Measurements from ENCODE around the gene FXYD3.
A peak's percentile ranks its signal among the peaks of the same experiment; 100 is the strongest.

The FXYD3 gene

GRCh38 chr19:35068941-35069634 is 46.5 kb upstream of the FXYD3 start:
- Histone ChIP-seq H3K4me2 (ENCODE audit: low read length) (0 out of 2 replicates have a peak overlapping the region, but pooled peaks have one; percentile 10), H2AFZ (ENCODE audit: low read depth, low read length) (no peak overlapping the region), H4K20me1 (ENCODE audit: insufficient read depth, low read length) (no peaks in the 10 kb centered on the region), H3K36me3 (replicated peaks; ENCODE audit: low read depth, low read length) (no peaks in the 10 kb centered on the region), H3K4me3 (ENCODE audit: low read length) (no peak overlapping the region), H3K79me2 (ENCODE audit: low read length) (no peaks in the 10 kb centered on the region), H3K9me3 (ENCODE audit: insufficient read depth, low read length) (no peaks in the 10 kb centered on the region), H3K9ac (ENCODE audit: low read length) (no peak overlapping the region), H3K4me1 (ENCODE audit: low read length) (peaks cover 11% of the 10 kb centered on the region), H3K27ac (ENCODE audit: low read length) (no peak overlapping the region), H3K27me3 (ENCODE audit: low read depth, low read length) (peaks cover 19% of the 10 kb centered on the region)
- TF ChIP-seq EZH2phosphoT487 (IDR thresholded peaks at IDR 0.05; ENCODE audit: low read depth), result no peak
- TF ChIP-seq CTCF (IDR thresholded peaks at IDR 0.05; ENCODE audit: low read depth, low read length), result no peak

- TF ChIP-seq EZH2phosphoT487 (IDR thresholded peaks at IDR 0.05; ENCODE audit: low read depth) (no peak), CTCF (IDR thresholded peaks at IDR 0.05; ENCODE audit: low read depth, low read length) (no peak)
- Histone ChIP-seq H3K36me3 (replicated peaks; ENCODE audit: low read depth, low read length) (no peaks in the 10 kb centered on the region), H3K9me3 (ENCODE audit: insufficient read depth, low read length) (no peaks in the 10 kb centered on the region), H2AFZ (ENCODE audit: low read depth, low read length) (no peak overlapping the region), H3K79me2 (ENCODE audit: low read length) (no peaks in the 10 kb centered on the region), H3K9ac (ENCODE audit: low read length) (no peak overlapping the region), H3K27ac (ENCODE audit: low read length) (no peak overlapping the region), H3K4me3 (ENCODE audit: low read length) (no peak overlapping the region), H4K20me1 (ENCODE audit: insufficient read depth, low read length) (no peaks in the 10 kb centered on the region), H3K27me3 (ENCODE audit: low read depth, low read length) (peaks cover 19% of the 10 kb centered on the region), H3K4me1 (ENCODE audit: low read length) (peaks cover 11% of the 10 kb centered on the region), H3K4me2 (ENCODE audit: low read length) (peak overlapping the region; percentile 10; the same call in 1 of the 2 replicates)
These were observed 45.9 kb upstream of the FXYD3 start for GRCh38 chr19:35069696-35070095.

GRCh38 chr19:35070471-35070870 is 45.2 kb upstream of the FXYD3 start:
- Histone ChIP-seq H4K20me1 (ENCODE audit: insufficient read depth, low read length) (no peaks in the 10 kb centered on the region), H3K79me2 (ENCODE audit: low read length) (no peaks in the 10 kb centered on the region), H3K36me3 (replicated peaks; ENCODE audit: low read depth, low read length) (no peaks in the 10 kb centered on the region), H3K4me1 (ENCODE audit: low read length) (peaks cover 11% of the 10 kb centered on the region), H3K4me2 (ENCODE audit: low read length) (no peak overlapping the region), H3K27me3 (ENCODE audit: low read depth, low read length) (peaks cover 19% of the 10 kb centered on the region), H3K27ac (ENCODE audit: low read length) (no peak overlapping the region), H2AFZ (ENCODE audit: low read depth, low read length) (no peak overlapping the region), H3K4me3 (ENCODE audit: low read length) (no peak overlapping the region), H3K9me3 (ENCODE audit: insufficient read depth, low read length) (no peaks in the 10 kb centered on the region), H3K9ac (ENCODE audit: low read length) (no peak overlapping the region)
- no peak for TF ChIP-seq EZH2phosphoT487 (IDR thresholded peaks at IDR 0.05; ENCODE audit: low read depth)
- TF ChIP-seq CTCF (IDR thresholded peaks at IDR 0.05; ENCODE audit: low read depth, low read length), result no peak

- H3K79me2 ChIP-seq (ENCODE audit: low read length), result no peaks in the 10 kb centered on the region
- H3K36me3 ChIP-seq (replicated peaks; ENCODE audit: low read depth, low read length), result no peaks in the 10 kb centered on the region
- H3K4me3 ChIP-seq (ENCODE audit: low read length), result no peak overlapping the region
- H3K27ac ChIP-seq (ENCODE audit: low read length), result no peak overlapping the region
- no peak overlapping the region for H3K4me2 ChIP-seq (ENCODE audit: low read length)
- H3K9ac ChIP-seq (ENCODE audit: low read length), result no peak overlapping the region
- TF ChIP-seq CTCF (IDR thresholded peaks at IDR 0.05; ENCODE audit: low read depth, low read length) (no peak), EZH2phosphoT487 (IDR thresholded peaks at IDR 0.05; ENCODE audit: low read depth) (no peak)
- peaks cover 8% of the 10 kb centered on the region for H3K4me1 ChIP-seq (ENCODE audit: low read length)
- H4K20me1 ChIP-seq (ENCODE audit: insufficient read depth, low read length), result no peaks in the 10 kb centered on the region
- H2AFZ ChIP-seq (ENCODE audit: low read depth, low read length), result no peak overlapping the region
- peaks cover 16% of the 10 kb centered on the region for H3K27me3 ChIP-seq (ENCODE audit: low read depth, low read length)
- no peaks in the 10 kb centered on the region for H3K9me3 ChIP-seq (ENCODE audit: insufficient read depth, low read length)
These were observed 42.1 kb upstream of the FXYD3 start for GRCh38 chr19:35073516-35073915.

All from OCI-LY3 (cell line).